Activated naive CD8-positive, alpha-beta T cell treated with anti-CD3 and anti-CD28 coated beads, Interleukin-2, amount 10 ng/mL, durations not matched to agents 7 days and 5 days (primary cell): ENCODE data around the gene SLC25A22. TPM values are rescaled to one million over a fixed set of nuclear protein-coding genes. Genes with fewer than 3 reads are reported as not detected.

ENCODE experiments used
- ATAC-seq: fragments of 150-1000 bp; cut with Tn5 transposase; one replicate; pipeline ENCODE4 v1.10.0; 2021; ENCODE audit warnings: low read depth, moderate library complexity
- POLR2A ChIA-PET: fragments of 350-600 bp; sonication (Branson Sonifier 250); formaldehyde crosslinking; loops from one replicate; lab custom pipeline; 2021; ENCODE audit warnings: antibody characterized with exemption; lab: Charles Lee
- DNase-seq: peaks from one replicate; pipeline ENCODE4 v3.0.0; 2021
- H3K27ac Mint-ChIP-seq: one replicate; pipeline ENCODE4 v1.8.0; 2022; ENCODE audit warnings: mild to moderate bottlenecking, mixed read lengths
- H3K27me3 Mint-ChIP-seq: one replicate; pipeline ENCODE4 v1.8.0; 2022; ENCODE audit warnings: mild to moderate bottlenecking, moderate library complexity, mixed read lengths
- H3K36me3 Mint-ChIP-seq: one replicate; pipeline ENCODE4 v1.8.0; 2021; ENCODE audit warnings: mild to moderate bottlenecking, mixed read lengths
- H3K4me1 Mint-ChIP-seq: one replicate; pipeline ENCODE4 v1.8.0; 2021; ENCODE audit warnings: mixed read lengths
- H3K4me3 Mint-ChIP-seq: one replicate; pipeline ENCODE4 v1.8.0; 2022; ENCODE audit warnings: mild to moderate bottlenecking, moderate library complexity, mixed read lengths
- H3K9me3 Mint-ChIP-seq: one replicate; pipeline ENCODE4 v1.8.0; 2021; ENCODE audit warnings: mixed read lengths
- total RNA-seq, 2 experiments: library from RNA; stranded (reverse); gene quantifications; one replicate each; pipeline ENCODE4 v1.2.3, GENCODE V29; 2021

SLC25A22 gene
- total RNA-seq, 2 experiments from 2014 or later = 35.1 to 35.8 TPM

- POLR2A ChIA-PET = no interaction called here
- Mint-ChIP-seq H3K4me3 (no peak overlapping the region), H3K4me1 (peaks cover 12% of the 10 kb centered on the region)
Measured at GRCh38 chr11:839280-839623, 41.2 kb upstream of the SLC25A22 start.

DNA sequence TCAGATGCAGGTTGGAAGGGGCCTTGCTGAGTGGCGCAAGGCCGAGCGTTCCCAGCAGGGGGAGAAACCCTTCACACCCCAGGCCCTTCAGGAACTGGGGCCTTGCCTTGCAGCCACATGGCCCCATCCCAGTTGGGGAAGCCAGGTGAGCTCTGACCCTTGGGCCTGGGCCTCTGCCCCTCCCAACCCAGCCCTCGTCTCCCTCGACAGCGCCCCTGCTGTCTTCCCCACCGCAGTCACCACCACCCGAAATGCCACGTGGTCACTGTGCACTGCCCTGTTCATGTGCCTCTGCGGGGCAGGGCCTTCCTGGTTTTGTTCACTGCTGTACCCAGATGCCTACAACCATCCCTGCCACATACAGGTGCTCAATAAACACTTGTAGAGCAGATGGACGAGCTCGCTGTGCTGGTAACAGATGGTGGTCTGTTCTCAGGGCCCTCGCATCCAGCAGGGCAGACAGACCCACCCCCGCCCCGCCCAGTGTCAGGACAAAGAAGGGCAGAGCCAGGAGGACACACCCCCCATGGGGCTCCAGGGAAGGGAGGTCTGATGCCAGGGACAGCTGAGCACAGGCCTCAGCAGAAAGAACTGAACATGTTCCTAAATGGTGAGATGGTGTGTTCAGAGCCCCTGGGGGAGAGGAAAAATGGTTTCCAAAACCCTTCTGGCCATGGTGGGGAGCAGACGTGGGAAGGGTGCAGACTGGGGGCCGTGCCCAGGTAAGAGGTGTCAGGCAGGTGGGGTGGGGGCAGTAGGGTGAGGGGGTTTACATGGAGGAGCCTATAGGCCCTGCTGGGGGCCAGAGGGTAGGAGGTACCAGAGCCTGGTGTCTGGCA lies 40.6 kb upstream of the SLC25A22 start:
- POLR2A ChIA-PET = interaction anchor here (0.6 kb wide), 1 partner anchor 28 kb away, joined by 3 read pairs; no protein-coding TSS in a partner anchor
- Mint-ChIP-seq H3K4me3 (no peak overlapping the region), H3K36me3 (peaks cover 6% of the 10 kb centered on the region), H3K27me3 (no peaks in the 10 kb centered on the region), H3K4me1 (peaks cover 12% of the 10 kb centered on the region), H3K9me3 (no peaks in the 10 kb centered on the region), H3K27ac (no peak overlapping the region)
- ATAC-seq = no peak
- no peak for DNase-seq

More at GRCh38 chr11:839280-839623, 41.2 kb upstream of the SLC25A22 start:
- ATAC-seq = no peak
- H3K27ac Mint-ChIP-seq = no peak overlapping the region
- peaks cover 6% of the 10 kb centered on the region for H3K36me3 Mint-ChIP-seq
- DNase-seq = no peak
- H3K9me3 Mint-ChIP-seq = no peaks in the 10 kb centered on the region
- H3K27me3 Mint-ChIP-seq = no peaks in the 10 kb centered on the region

- DNase-seq (no peak), ATAC-seq (no peak)
- Mint-ChIP-seq H3K27ac (no peak overlapping the region), H3K4me1 (peaks cover 10% of the 10 kb centered on the region), H3K27me3 (no peaks in the 10 kb centered on the region), H3K4me3 (no peak overlapping the region), H3K36me3 (peaks cover 6% of the 10 kb centered on the region), H3K9me3 (no peaks in the 10 kb centered on the region)
- POLR2A ChIA-PET = interaction anchor here (0.6 kb wide), 1 partner anchor 27 kb away, joined by 3 read pairs; no protein-coding TSS in a partner anchor
Measured at GRCh38 chr11:837990-838307, 39.9 kb upstream of the SLC25A22 start.

- POLR2A ChIA-PET = no interaction called here
- ATAC-seq = no peak
- no peak for DNase-seq
Measured at GRCh38 chr11:837189-837989, 39.3 kb upstream of the SLC25A22 start.

DNA sequence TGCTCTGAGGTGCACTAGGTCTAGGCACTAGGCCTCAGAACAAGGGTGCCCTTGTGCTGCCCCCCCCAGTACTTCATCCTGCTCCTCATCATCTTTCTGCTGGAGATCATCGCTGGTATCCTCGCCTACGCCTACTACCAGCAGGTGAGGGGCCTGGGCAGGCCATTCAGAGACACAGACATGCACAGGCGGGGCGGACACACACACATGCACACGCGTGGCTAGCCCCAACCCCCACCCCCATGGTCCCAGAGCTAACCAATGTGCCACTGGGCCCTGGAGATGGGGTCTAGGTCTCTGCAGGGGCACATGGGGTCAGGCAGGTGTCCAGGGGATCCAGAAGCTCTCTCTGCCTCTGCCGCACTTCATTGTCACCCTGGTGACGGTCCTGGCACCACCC lies 38.6 kb upstream of the SLC25A22 start:
- no peak overlapping the region for H3K4me3 Mint-ChIP-seq
- POLR2A ChIA-PET = interaction anchor here (0.5 kb wide), 1 partner anchor 14 kb away, joined by 3 read pairs; no protein-coding TSS in a partner anchor
- peaks cover 3% of the 10 kb centered on the region for H3K27me3 Mint-ChIP-seq
- no peak for DNase-seq
- H3K27ac Mint-ChIP-seq = no peak overlapping the region
- H3K4me1 Mint-ChIP-seq = peaks cover 10% of the 10 kb centered on the region
- ATAC-seq = no peak
- H3K9me3 Mint-ChIP-seq = no peaks in the 10 kb centered on the region
- H3K36me3 Mint-ChIP-seq = peaks cover 6% of the 10 kb centered on the region

More at GRCh38 chr11:837189-837989, 39.3 kb upstream of the SLC25A22 start:
- H3K27me3 Mint-ChIP-seq = no peaks in the 10 kb centered on the region
- H3K9me3 Mint-ChIP-seq = no peaks in the 10 kb centered on the region
- H3K4me1 Mint-ChIP-seq = peaks cover 10% of the 10 kb centered on the region
- H3K36me3 Mint-ChIP-seq = peaks cover 6% of the 10 kb centered on the region
- no peak overlapping the region for H3K4me3 Mint-ChIP-seq
- no peak overlapping the region for H3K27ac Mint-ChIP-seq

DNA sequence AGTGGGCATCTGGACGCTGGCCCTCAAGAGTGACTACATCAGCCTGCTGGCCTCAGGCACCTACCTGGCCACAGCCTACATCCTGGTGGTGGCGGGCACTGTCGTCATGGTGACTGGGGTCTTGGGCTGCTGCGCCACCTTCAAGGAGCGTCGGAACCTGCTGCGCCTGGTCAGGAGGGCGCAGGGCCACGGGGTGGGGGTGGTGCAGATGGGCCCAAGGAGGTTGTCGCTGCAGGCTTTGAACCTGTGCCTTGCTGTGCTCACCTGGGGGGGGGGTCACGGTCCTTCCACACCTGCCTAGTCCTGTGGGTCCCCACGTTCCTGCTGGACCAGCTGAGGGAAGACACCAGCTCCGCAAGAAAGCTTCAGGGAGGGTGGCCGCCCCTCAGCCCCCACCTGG lies 38.2 kb upstream of the SLC25A22 start:
- Mint-ChIP-seq H3K9me3 (no peaks in the 10 kb centered on the region), H3K27ac (no peak overlapping the region), H3K4me1 (peaks cover 10% of the 10 kb centered on the region), H3K27me3 (peaks cover 7% of the 10 kb centered on the region), H3K4me3 (no peak overlapping the region), H3K36me3 (peaks cover 6% of the 10 kb centered on the region)
- POLR2A ChIA-PET = interaction anchor here (0.5 kb wide), 1 partner anchor 13 kb away, joined by 3 read pairs; no protein-coding TSS in a partner anchor
- DNase-seq (no peak), ATAC-seq (no peak)

DNA sequence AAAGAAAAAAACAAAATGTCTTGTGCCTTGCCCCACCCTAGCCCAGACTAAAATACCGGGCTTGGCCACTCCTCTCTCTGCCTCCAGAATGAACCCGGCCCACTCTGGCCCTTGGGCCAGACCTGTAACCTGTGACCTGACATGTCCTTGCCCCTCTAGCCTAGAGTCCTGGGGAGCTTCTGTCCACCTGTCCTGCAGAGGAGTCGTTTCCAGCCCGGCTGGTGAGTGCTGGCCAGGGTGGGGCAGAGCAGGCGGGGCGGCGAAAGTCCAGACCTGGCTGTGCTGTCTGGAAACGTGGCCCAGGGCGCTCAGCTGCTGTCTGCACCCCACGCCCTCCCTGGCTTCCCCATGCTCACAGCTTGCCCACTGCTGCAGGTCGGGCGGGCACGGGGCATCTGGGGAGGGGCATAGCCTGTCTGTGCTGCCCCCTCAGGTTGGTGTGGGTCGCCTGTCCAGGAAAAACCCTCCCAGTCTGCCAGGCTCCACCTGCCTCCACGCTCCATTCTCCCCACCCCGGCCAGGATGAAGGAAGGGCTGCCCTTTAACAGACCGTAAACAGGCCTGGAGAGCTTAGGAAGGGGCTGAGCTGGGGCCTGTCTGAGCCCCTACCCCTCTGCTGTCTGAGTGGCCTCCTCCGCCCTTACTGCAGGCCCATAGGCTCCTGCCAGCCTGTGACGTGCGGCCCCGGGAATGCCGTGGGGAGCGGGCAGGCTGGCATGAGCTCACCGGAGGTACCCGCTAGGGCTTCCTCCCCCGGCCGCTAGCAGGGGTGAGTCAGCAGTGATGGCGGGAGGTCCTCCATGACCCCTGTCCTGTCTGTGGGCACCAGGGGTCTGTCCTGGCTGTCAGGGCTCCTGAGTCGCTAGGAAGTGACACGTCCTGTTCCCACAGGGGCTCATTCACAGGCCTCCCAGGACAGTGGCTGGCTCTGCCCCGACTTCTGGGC lies 36.6 kb upstream of the SLC25A22 start:
- no peaks in the 10 kb centered on the region for H3K9me3 Mint-ChIP-seq
- H3K27me3 Mint-ChIP-seq = peaks cover 11% of the 10 kb centered on the region
- H3K4me1 Mint-ChIP-seq = peaks cover 5% of the 10 kb centered on the region
- H3K4me3 Mint-ChIP-seq = peak overlapping the region; percentile 16
- no peak overlapping the region for H3K27ac Mint-ChIP-seq
- DNase-seq = no peak
- POLR2A ChIA-PET = interaction anchor here (0.6 to 9.6 kb wide), 4 partner anchors 7 to 525 kb away, joined by 3 to 67 read pairs (median 12); partner anchors contain the start of genes PNPLA2, POLR2L and TSPAN4
- no peak for ATAC-seq
- H3K36me3 Mint-ChIP-seq = peaks cover 3% of the 10 kb centered on the region

DNA sequence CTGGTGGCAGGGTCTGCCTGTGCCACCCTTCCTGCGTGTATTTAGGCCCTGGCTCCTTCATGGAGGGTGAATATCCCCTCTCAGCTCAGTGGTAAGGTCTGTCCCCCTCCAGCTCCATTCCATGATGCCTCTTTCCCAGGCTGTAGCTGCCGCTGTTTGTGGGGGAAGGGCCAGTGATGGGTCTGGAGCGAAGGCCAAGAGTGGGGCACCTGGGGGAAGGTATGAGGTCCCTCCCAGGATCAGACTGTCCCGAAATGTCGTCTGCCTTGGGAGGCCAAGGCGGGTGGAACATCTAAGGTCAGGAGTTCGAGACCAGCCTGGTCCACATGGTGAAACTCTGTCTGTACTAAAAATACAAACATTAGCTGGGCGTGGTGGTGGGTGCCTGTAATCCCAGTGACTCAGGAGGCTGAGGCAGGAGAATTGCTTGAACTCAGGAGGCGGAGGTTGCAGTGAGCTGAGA lies 35.8 kb upstream of the SLC25A22 start:
- Mint-ChIP-seq H3K36me3 (peaks cover 3% of the 10 kb centered on the region), H3K27me3 (peaks cover 19% of the 10 kb centered on the region), H3K27ac (no peak overlapping the region), H3K4me1 (peaks cover 10% of the 10 kb centered on the region), H3K9me3 (no peaks in the 10 kb centered on the region), H3K4me3 (peak overlapping the region; percentile 62)
- POLR2A ChIA-PET = interaction anchor here (0.6 to 9.6 kb wide), 3 partner anchors 8 to 23 kb away, joined by 4 to 67 read pairs (median 20); partner anchors contain the start of genes PNPLA2, POLR2L and TSPAN4
- no peak for ATAC-seq
- no peak for DNase-seq

- Mint-ChIP-seq H3K4me3 (peak overlapping the region; percentile 62), H3K9me3 (no peaks in the 10 kb centered on the region), H3K27me3 (peaks cover 25% of the 10 kb centered on the region), H3K4me1 (peaks cover 10% of the 10 kb centered on the region), H3K36me3 (no peaks in the 10 kb centered on the region), H3K27ac (no peak overlapping the region)
- POLR2A ChIA-PET = interaction anchor here (0.8 to 9.6 kb wide), 6 partner anchors 9 to 28 kb away, joined by 4 to 67 read pairs (median 10); partner anchors contain the start of genes PIDD1, PNPLA2, POLR2L and RPLP2
- DNase-seq = peak; percentile 71
- peak; percentile 19 for ATAC-seq
Measured at GRCh38 chr11:833114-833791, 35.2 kb upstream of the SLC25A22 start.

GRCh38 chr11:832529-833113 lies 34.5 kb upstream of the SLC25A22 start, which contains the start of gene CD151:
TSS of gene CD151 (plus strand) at chr11:832952. CDS start at chr11:836070, 3,118 bp downstream.
- DNase-seq (peak; percentile 71), ATAC-seq (peak; percentile 48)
- Mint-ChIP-seq H3K27me3 (peaks cover 28% of the 10 kb centered on the region), H3K36me3 (peaks cover 1% of the 10 kb centered on the region), H3K9me3 (no peaks in the 10 kb centered on the region), H3K4me3 (peak within 1 kb of the TSS; percentile 62), H3K27ac (no peak within 1 kb of the TSS), H3K4me1 (peaks cover 16% of the 10 kb centered on the region)
- POLR2A ChIA-PET = interaction anchor here (0.5 to 9.6 kb wide), 7 partner anchors 9 to 88 kb away, joined by 4 to 67 read pairs (median 9); partner anchors contain the start of genes PIDD1, PNPLA2, POLR2L and RPLP2

DNA sequence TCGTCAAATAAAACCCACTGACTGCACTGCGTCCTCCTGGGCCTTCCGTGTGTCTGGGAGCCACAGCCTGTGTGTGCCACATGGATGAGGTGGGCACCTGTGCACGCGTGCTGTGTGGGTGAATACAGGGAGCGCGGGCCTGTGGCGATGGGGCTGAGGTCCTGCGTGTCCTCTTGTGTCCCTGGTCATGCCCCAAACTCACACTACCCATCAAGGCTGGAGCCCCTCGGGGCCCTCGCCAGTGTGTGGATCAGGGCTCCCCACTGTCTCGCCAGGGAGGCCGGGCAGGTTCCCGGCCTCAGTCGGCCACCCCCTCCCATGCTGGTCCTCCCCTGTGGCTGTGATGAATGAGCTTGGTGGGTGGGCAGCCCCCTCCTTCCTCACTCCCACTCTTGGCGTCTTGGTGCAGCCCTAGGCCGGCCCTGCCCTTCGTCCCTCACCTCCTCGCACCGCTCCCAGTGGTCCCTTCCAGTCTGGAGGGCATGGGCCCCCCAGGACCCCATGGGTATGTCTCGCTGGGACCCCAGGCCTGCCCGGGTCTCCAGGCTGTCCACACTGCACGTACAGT lies 34.0 kb upstream of the SLC25A22 start:
- peak overlapping the region; percentile 33 for H3K4me3 Mint-ChIP-seq
- no peak overlapping the region for H3K27ac Mint-ChIP-seq
- peaks cover 2% of the 10 kb centered on the region for H3K36me3 Mint-ChIP-seq
- no peak for ATAC-seq
- H3K9me3 Mint-ChIP-seq = no peaks in the 10 kb centered on the region
- peaks cover 30% of the 10 kb centered on the region for H3K27me3 Mint-ChIP-seq
- no peak for DNase-seq
- POLR2A ChIA-PET = interaction anchor here (0.5 to 9.6 kb wide), 6 partner anchors 10 to 89 kb away, joined by 4 to 67 read pairs (median 10); partner anchors contain the start of genes PIDD1, PNPLA2, POLR2L and RPLP2
- H3K4me1 Mint-ChIP-seq = peaks cover 17% of the 10 kb centered on the region
